T-helper 1 cell (primary cell): ENCODE results near the gene PBX4.

Experiments used
- DNase-seq, 5 donors: peaks; one replicate each; pipeline ENCODE4 v3.0.0-alpha.2; 2012 to 2020

PBX4 gene

DNA sequence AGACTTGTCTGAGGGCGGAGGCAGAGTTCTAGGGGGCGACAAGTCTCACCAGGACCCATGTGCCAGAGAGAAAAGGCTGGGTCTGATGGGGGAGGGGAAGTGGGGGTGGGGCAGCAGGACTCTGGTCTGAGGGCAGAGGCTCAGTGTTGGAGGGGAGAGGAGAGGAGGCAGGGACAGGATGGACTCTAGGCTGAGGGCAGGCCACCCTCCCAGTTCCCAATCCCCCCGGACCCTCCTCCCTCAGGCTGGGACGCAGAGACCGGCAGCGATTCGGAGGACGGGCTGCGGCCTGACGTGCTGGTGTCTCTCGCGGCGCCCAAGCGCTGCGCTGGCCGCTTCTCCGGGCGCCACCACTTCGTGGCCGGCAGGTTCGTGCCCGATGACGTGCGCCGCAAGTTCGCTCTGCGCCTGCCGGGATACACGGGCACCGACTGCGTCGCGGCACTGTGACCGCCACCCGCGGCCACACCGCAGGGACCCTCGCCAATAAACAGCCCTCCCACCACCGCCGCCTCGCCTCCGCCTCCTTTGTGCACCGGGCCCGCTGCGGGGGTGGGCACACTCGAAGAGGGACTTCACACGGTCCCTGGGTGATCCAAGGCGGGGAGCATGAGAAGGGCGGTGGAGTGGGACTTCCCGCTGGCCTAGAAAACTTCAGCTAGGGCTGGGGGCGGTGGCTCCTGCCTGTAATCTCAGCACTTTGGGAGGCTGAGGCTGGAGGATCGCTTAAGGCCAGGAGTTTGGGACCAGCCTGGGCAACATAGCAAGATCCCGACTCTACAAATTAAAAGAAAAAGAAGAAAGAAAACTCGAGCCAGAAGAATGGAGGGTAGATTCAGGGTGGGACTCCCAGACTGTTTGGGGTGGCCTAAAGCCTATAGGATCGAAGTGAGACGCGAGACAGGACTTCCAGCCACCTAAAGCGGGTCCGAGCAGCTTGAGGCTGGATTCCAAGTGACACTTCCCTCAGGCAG, 81.1 kb downstream of the PBX4 start:
- no peak for DNase-seq

DNA sequence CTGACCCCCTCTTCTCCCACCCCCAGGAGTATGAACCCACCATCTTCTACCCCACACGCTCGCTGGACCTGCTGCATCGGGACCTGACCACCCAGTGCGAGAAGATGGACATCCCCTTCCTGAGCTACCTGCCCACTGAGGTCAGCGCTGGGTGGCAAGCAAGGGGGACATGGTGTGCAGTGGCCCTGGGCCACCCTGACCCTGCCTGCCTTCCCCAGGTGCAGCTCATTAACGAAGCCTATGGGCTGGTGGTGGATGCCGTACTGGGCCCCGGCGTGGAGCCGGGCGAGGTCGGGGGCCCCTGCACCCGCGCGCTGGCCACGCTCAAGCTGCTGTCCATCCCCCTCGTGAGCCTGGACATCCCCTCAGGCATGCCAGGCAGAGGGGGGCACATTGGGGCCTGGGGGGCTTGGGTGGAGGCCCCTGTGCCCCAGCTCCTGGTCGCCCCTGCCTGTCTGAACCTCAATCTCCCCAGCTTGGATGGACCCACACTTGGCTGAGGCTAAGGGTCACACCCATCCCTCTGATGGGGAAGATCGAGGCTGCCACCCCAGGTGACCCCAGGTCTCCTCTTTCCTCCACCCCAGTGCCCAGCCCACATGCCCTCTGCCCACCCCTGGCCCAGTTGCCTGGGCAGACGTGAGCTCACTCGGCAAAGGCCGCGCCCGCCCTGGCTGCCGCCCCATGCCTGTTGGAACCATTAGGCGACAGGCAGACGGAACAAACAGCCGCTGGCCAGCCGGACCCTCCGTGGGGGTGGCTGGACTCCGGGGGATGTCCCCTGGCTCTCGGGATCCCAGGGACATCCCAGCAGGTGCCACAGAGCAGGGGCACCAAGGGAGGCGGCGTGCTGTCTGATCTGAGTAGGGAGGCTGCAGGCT, 82.9 kb downstream of the PBX4 start:
- no peak for DNase-seq

DNA sequence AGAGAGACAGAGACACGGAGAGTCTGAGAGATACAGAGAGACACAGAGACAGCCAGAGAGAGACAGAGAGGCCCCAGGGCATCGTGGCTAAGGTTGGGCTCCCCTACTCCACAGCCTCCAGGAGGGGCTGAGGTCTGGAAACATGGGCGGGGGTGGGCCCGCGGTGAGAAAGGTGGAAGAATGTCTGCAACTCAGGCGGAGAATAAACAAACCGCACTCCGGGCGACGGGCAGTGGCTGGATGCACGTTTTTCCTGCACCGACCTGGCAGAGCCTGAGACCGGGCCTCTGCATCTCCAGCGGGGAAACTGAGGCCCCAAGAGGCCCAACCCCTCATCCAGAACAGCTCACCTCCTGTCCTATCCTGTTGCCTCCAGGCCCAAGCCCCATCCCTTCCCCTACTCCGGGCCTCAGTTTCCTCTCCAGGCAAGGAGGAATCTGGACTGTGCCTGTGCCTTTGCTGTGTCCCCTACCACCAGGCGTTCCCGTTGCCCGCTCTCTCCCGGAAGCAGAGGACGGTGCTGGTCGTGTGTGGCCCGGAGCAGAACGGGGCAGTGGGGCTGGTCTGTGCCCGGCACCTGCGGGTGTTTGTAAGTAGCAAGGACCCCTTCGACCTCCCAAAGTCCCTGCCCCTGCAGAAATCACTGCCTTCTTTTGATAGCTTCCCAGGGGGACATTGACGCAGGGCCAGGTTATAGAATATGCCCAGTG, 83.8 kb downstream of the PBX4 start:
- DNase-seq: no peak

DNA sequence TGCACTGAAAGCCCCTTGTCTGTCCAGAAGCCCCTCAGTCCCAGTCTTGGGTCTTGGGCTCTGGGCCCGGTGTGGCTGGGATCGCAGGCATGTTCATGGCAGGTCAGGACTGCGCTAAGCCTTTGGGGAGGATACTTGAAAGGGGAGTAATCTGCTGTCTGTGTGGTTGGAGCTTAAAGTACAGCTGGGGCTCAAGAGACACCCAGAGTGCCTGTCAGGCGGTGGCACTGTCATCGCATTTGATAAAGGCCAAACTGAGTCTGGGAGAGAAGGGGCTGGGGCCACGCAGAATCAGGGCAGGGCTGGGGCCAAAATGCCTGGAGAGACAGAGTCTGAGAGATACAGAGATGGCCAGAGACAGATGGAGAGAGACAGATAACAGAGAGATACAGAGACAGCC, 84.6 kb downstream of the PBX4 start:
- no peak for DNase-seq

DNA sequence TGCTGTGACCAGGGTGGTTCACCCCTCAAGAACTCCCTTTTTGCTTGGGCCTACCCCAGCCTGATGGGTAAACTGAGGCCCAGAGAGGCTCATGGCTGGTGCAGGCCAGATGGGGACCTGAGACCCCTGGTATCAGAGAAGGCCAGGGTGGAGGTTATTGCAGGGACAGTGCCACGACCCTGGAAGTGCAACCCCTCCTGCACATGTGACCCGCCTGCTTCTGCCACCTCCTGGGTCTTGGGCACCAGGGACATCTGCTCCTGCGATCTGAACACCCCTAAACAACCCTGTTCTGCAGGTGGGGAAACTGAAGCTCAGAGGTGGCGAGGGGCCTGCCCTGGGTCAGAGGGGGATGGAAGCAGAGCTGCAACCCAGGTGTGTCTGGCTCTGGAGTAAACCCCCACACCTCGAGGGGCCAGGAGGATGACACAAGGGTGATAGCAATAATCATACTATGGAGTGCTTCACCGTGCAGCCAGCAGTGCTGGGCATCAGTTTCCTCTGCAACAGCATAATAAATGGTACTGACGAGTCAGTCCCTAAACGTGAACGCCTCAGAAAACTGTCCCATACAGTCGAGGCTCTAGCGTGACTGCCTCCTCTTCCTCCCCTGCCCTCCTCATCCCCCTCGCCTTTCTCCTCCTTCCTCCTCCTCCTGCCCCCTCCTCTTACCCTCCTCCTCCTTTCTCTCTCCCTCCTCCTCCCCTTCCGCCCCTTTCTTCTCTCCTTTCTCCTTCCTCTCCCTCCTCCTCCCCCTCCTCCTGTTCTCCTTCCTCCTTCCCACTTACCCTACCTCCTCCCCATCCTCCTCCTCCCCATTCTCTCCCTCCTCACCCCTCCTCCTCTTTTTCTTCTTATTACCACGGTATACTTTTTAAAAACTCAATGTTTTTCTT, 85.4 kb downstream of the PBX4 start:
- DNase-seq: no peak

DNA sequence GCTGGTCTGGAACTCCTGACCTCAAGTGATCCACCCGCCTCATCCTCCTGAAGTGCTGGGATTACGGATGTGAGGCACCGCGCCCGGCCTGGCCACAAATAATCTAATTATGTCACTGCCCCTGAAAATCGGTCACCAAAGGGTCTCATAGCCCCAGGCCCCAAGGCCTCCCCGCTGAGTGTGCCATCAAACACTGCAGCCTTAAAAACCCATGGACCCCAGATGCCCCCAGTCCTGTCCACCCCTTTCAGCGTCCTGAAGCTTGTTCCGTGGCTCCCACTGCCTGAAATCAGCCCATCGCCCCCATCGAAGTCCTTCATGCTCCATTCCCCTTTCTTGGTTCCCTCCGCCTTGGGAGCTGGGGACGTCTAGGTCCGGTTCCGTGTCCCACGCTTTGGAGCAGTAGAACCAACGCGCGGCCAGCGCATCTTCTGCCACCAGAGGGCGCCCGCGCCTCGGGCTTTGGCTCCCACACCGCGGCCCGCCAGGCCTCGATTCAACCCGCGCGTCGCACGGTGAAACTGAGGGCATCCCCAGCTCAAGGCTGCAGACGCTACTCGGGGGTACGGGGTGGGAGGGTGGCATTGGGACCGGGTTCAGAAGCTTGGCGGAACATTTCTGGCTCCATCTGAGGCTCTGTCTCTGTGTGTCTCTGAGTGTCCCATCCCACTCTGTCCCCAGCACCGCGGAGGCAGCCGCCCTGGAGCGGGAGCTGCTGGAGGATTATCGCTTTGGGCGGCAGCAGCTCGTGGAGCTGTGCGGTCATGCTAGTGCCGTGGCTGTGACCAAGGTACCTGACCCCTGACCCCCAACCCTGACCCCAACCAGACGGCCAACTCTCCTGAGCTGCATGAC, 86.3 kb downstream of the PBX4 start:
- DNase-seq: peak; percentile 69 to 84 (median 79)

DNA sequence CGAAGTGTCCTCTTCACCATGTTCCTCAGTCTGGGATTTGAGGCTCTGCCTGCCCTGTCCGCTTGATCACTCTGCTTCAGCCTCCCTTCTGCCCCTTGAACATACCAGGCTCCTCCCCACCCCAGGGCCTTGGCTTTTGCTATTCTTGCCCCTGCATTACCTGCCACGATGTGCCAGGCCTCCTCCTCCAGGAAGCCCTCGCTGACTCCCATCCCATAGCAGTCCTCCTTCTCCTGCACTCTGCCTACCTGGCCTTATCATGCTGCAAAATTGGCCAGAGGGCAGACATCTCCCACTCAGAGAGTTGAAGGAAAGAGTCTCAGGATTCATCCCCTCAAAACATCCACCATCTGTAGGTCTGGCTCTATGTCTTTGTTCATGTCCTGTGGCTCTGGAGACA, 87.6 kb downstream of the PBX4 start:
- DNase-seq: no peak

DNA sequence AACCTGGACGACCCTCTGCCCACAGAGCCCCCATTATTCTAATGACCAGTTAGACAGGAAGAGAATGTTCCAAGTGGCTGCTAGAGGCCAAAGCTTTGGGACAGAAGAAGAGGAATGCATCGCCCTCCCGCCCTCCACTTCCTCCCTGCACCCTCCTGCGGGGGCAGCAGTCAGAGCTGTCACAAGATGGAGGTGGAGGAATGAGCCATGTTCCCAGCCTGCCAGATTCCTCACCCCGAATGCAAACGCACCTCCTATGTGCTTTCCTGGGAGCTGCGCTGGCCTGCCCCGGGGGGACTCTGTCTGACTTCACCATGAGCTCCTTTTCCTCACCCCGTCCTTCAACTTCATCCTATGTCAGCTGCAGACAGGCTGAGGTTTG, 88.1 kb downstream of the PBX4 start:
- no peak for DNase-seq

DNA sequence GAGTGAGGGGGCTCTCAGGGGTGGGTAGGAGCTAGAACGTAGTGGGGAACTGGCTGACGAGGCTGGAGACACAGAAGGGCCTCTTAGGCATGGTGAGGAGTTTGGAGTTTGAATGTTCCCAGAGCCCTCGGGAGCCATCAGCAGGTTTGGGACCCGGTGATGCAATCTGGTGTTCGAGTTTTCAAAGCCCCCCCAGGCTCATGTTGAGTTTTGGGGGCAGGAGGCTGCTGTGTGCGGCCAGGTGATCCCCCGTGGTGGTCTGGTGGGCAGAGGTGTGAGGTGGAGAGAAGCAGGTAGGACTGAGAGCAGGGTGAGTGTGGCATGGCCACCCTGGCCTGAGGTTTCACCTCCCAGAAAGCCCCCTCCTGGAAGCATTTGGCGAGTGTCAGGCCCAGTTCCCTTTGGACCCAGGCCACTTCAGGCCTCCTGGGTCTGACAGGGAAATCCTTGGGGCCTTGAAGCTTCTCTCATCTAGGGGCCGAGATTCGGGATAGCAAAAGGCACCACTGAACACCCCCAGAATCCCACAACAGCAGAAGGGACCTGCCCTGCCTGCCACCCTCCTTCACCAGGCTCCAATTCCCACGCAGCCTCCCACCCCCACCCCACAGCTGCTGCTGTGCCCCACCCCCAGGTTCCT, 88.6 kb downstream of the PBX4 start:
- no peak for DNase-seq

DNA sequence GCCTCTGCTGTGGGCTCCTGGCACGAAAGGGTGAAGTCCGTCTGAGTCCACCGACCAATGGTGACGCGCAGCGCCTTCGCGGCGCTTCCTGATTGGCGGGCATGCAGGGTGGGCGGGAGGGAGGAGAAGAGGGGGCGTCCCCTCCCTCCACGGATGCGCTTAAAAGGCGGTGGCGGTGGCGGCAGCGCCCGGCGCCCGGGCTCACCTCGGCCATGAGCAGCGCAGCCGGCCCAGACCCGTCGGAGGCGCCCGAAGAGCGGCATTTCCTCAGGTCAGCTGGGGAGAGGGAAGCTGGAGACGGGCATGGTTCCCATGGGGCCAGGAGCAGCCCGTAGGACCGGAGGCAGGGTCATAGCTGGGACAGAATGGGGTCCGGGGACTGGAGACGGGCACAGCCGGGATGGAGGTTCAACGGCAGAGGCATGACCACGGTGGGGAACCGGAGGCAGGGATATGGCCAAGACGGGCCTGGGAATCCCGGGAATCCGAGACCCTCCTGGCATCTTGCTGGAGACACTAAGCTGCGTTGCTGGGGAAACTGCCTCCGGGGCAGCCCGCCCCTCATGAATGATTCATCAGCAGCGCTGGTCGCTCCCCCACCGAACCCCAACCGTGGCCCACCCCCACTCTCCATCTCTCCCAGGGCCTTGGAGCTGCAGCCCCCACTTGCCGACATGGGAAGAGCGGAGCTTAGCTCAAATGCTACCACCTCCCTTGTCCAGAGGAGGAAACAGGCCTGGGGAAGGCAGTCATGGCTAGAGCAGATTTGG, 89.6 kb downstream of the PBX4 start, which contains the start of gene YJEFN3:
Gene YJEFN3, plus strand, starts transcription at position 191 of the 770 bp plus-strand sequence. Its CDS starts 22 bp downstream, at position 213.
- no peak for DNase-seq

DNA sequence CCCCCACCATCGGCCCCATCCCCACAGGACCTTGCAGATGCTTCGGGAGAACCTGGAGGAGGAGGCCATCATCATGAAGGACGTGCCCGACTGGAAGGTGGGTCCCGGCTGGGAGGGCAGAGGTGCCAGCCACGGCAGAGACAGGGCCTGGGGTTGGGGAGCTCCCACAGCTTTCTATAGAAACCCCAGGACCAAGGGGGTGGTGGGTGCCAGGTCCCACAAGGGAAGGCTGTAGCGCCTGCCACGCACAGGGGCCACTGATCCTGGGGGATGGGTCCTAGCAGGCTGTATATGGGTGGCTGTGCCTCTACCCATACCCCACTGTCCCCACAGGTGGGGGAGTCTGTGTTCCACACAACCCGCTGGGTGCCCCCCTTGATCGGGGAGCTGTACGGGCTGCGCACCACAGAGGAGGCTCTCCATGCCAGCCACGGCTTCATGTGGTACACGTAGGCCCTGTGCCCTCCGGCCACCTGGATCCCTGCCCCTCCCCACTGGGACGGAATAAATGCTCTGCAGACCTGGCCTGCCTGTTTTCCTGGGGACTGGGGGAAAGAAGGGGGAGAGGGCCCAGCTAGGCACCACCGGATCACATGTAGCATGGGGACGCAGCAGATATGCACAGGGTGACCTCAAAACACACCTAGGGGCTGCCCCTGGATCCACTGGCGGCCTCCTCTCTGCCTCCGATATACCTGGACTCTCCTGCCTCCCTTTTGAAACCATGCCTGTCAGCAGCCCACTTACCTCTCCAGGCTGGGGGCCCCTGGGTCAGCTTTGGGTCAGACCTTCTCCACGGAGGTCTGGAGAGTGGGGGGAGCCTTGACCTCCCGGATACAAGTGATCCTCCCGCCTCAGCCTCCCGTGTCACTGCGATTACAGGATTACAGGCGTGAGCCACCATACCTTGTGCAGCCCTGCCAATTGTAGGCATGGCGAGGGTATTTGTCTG, 90.5 kb downstream of the PBX4 start:
- DNase-seq: no peak

DNA sequence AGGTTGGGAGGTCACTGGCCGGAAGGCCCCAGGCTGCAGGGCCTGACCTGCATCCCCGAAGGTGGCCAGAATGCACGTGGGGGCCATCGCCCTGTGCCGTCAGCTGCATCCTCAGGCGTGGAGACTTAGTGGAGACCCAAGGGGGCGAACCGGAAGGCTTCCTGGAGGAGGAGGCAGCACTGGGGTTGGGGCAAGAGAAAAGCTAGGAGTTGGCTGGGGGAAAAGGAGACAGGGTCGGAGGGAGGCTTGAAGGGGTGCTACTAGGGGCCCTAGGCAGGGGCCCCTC, 91.2 kb downstream of the PBX4 start:
- DNase-seq: no peak

DNA sequence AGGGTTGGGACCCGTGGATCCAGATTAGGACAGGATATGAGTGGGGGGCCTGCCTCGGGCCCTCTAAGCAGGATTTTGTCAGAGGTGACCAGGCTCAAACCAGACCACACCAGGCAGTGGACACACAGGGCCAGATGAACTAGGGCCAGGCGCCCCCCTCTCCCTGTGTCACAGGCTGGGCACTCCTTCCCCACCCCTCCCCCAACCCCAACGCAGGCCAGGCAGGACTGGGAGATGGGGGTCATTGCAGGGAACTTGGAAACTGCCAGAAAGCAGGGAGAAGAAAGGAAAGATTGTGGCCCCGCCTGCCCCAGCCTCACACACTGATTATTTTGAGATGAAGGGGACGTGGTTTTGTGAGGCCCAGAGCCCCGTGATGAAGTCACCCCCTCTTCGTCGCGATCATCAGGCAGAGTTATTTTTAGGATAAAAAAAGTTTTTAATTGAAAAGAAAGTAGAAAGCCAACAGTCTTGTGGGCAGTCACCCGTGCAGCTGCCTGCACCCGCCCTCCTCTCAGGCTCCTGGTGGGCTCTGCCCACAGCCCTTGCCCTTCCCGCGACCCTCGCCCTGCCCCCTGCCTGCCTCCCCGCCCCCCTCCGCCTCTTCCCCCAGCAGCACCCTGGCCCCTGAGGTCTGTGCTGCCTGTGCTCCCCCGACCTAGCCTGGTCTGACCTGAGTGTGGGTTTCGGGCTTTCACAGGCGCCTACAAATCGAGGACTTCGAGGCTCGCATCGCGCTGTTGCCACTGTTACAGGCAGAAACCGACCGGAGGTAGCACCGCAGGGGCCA, 91.7 kb downstream of the PBX4 start:
- DNase-seq: no peak

DNA sequence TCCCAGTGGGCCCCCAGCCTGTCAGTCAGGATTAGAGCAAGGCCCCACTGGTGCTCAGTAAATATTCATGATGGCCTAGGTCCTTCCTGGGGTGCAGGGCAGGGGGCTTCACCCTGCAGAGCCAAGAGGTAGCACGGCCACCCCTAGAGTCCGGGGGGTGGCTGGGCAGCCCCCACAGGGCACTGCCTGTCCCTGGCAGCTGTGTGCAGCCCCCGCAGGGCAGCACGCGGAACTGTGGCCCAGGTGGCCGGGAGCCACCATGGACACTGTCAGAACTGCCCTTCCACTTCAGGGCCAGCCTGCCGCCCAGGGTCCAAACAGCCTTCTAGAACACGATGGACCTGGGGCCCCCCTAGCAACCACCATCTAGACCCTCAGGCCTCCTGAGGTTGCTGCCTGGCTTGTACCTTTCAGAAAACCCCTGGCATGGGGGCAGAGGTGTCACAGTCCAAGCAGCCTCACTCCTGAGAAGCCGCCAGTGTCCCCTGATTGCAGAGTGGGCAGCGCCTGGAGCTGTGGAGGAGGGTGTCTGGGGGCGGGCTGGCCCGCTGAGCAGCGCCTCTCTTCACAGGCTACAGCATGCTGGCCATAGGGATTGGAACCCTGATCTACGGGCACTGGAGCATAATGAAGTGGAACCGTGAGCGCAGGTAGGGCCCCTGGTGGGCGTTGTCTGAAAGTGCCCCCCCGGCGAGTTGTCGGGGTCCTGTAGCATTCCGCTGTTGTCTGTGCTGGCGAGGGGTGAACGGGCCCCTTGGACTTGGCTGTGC, 92.7 kb downstream of the PBX4 start:
- DNase-seq: no peak

DNA sequence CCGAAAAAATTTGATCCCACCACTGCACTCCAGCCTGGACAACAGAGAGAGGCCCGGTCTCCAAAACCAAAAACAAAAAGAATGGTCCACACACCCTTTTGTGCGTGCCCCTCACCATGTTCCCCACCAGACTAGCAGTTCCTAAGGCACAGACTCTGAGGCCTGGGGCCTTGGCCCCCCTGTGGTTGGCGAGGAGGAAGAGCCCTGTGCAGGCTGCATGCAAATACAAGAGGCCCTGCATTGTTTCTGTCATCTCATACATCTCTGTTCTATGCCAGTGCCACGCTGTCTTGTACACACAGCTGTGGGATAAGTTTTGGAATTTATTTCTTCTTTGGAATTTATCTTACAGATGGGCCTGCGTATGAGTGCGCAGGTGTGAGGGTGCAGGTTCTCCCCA, 94.4 kb downstream of the PBX4 start:
- DNase-seq: no peak

DNA sequence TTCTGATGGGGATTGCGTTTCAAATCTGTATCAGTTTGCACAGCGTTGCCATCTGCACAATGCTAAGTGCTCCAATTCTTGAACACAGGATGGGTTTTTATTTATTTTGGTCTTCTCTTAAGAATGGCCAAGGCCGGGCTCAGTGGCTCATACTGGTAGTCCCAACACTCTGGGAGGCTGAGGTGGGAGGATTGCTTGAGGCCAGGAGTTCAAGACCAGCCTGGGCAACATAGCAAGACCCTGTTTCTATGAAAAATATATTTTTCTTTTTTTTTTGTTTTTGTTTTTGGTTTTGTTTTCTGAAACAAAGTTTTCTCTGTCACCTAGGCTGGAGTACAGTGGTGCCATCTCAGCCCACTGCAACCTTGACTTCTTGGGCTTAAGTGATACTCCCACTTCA, 95.3 kb downstream of the PBX4 start:
- no peak for DNase-seq

DNA sequence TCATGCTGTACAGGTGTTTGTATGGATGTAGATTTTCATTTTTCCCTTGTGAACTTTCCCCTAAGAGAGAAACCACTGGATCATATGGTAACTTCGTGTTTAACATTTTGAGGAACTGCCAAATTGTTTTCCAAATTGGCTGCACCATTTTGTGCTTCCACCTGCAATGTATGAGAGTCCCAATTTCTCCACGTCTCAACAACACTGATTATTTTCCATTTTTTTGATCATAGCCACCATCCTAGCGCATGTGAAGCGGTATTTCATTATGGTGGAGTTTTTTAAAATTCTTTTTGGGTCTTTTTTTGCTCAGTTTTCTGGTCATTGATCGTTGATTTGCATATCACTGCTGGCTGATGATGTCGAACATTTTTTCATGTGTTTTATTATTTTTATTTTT, 97.5 kb downstream of the PBX4 start:
- no peak for DNase-seq
